DMS 273 treated with DMSO at 0.1 percent for 48 hours (cell line): ENCODE results near the gene JAGN1.
"Not testable (repeated sequence)": the region's sequence is repeated elsewhere in the genome, so short reads cannot be mapped to it uniquely, and the experiment has no call there.

ENCODE experiments used
- DNase-seq: peaks from one replicate; lab custom pipeline; 2025; lab: John Stamatoyannopoulos, UW

JAGN1 gene

GRCh38 chr3:9867106-9867505 is 23.3 kb upstream of the JAGN1 start:
- DNase-seq = no peak

DNA sequence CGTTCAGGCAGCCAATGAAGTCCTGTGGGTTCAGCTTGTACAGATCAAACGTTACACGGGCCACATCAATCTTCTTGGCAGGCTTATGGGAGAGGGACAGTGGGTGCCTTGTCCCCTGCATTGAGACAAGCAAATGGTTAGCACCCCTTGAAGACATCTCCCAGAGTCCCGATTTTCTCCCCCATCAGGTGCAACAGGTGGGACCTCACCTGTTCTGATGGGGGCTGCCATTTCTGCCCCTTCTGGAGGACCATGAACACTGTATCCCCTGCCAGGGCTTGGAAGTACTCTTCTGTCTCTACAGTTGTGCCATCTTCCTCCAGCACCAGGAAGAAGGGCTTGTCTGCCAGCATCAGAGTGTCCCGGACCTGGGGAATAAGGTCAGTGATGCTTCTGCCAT is 20.5 kb upstream of the JAGN1 start:
- DNase-seq = no peak

- DNase-seq = no peak
These were observed 19.4 kb upstream of the JAGN1 start for GRCh38 chr3:9870978-9871377.

GRCh38 chr3:9872067-9872466 is 18.3 kb upstream of the JAGN1 start:
- DNase-seq = not testable (repeated sequence)

DNA sequence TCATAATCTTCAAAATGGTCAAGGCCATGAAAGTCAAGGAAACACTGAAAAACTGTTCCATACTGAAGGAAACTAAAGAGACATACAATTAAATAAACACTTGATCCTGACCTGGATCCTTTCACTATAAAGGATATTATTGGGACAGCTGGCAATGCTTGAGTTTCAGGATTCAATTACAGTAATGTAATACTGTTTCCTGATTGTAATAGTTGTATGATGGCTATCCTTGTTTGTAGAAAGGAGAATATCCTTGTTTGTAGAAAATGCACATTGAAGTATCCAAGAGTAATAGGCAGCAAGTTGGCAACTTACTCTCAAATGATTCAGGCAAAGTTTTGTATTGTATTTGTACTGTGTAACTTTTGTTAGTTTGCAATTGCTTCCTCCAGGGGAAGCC is 15.0 kb upstream of the JAGN1 start:
- peak; percentile 13 for DNase-seq

DNA sequence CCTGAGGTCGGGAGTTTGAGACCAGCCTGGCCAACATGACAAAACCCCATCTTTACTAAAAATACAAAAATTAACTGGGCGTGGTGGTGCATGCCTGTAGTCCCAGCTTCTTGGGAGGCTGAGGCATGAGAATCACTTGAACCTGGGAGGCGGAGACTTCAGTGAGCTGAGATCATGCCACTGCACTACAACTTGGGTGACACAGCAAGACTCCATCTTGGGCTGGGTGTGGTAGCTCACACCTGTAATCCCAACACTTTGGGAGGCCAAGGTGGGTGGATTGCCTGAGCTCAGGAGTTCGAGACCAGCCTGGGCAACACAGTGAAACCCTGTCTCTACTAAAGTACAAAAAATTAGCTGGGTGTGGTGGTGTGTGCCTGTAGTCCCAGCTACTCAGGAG is 14.2 kb upstream of the JAGN1 start:
- not testable (repeated sequence) for DNase-seq

DNA sequence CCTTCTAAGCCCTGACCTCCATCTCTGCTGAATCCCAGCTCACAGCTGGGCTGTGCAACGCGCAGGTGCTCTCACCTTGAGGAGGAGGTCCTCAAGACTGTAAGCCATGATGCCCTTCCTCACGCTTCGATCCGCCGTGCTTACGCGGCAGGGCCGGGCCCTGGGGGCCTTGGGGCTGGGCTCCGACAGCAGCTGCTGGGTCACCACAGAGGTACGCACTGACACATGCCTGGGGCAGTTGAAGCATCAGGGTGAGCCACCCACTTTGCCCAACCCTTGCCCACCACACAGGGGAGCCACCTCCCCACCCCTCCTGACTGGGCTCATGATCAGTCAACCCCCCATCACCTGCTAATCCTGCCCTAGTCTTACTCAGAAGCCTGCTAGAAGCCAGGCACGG is 13.4 kb upstream of the JAGN1 start:
- no peak for DNase-seq

GRCh38 chr3:9878700-9879099 is 11.7 kb upstream of the JAGN1 start:
- no peak for DNase-seq

GRCh38 chr3:9879830-9880549 is 10.4 kb upstream of the JAGN1 start, which contains the start of gene CIDEC:
Gene CIDEC, minus strand, starts transcription at chr3:9880253. Its CDS starts 1,767 bp downstream, at chr3:9878486.
- DNase-seq = no peak

GRCh38 chr3:9881441-9881840 is 9.0 kb upstream of the JAGN1 start:
- DNase-seq = no peak

DNA sequence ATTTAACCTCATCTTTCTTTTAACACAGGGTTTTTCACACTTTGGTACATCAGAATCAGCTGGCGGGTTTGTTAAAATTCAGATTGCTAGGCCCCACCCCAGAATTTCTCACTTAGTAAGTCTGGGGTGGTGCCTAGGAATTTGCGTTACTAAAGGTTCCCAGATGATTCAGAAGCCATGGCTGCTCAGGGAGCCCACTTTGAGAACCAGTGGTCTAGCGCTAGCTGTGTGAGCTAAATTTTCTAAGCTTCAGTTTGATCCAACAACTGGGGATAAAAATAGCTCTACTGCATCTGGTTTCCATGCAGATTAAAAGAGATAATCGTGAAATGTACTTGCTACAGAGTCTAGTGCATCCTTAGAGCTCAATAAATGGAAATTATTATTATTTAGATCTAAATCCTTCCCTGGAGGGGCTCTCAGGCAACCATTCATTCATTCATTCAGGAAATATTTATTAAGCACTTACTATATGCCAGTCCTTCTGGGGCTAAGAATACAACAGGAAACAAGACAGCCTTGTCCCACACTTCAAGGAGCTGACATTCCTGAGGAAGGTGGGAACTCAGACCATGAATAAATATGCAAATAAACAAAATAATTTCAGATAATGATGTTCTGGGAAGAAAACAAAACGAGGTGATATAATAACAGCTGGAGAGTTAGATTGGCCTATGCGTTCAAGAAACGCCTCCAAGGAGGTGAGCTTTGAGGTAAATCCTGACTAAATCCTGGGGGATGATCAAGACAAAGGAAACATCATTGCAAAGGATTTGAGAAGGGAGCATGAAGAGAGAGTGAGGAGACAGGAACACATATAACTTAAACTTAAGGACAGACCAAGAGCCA is 6.5 kb upstream of the JAGN1 start:
- no peak for DNase-seq

DNA sequence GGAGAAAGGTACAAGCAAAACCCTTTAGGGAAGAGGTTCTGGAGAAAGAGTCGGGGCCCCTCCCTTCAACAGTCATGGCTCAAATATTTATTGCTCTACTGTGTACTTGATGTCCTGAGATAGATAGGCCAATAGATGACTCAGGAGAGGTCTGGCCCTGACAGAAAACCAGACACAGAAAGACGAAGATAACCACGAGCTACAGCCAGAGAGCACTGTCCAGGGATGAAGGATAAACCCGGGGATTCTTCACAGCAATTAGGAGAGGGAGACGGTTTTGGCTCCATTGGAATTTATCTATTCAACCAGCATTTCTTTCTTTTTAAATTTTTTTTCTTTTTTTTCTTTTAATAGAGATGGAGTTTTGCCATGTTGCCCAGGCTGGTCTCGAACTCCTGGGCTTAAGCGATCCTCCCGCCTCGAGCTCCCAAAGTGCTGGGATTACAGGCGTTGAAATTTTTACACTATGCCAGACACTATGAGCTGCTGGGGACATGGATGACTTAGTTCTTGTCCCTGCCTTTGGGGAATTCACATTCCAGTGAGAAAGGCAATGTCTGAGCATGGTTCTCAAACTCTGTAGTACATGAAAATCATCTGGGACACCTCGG is 5.8 kb upstream of the JAGN1 start:
- no peak for DNase-seq

DNA sequence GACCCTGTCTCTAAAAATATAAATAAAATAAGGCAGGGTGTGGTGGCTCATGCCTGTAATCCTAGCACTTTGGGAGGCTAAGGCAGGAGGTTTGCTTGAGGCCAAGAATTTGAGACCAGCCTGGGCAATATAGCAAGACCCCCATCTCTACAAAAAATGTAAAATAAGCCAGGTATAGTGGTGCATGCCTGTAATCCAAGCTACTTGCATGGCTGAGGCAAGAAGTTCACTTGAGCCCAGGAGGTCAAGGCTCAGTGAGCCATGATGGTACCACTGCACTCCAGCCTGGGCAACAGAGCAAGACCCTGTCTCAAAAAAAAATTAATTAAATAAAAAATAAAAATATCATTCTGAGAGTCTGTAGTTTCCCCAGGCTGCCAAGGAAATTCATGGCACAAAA is 4.1 kb upstream of the JAGN1 start:
- DNase-seq = no peak

DNA sequence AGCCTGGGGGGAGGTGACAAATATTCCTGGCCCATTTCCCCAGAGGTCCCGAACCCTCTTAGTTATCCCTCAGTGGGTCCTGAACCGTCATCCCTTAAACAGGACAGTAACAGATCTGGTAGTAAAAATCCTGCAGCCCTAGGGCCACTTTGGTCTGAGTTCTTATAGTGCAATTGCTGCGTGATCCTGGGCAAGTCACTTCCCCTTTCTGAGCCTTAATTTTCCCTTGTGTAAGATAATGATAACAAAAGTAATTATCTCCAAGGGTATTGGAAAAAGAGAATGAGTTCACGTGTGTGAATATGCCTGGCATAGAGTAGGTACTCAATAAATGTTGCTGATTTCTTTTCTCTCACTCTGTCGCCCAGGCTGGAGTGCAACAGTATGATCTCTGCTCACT is 2.9 kb upstream of the JAGN1 start:
- no peak for DNase-seq

DNA sequence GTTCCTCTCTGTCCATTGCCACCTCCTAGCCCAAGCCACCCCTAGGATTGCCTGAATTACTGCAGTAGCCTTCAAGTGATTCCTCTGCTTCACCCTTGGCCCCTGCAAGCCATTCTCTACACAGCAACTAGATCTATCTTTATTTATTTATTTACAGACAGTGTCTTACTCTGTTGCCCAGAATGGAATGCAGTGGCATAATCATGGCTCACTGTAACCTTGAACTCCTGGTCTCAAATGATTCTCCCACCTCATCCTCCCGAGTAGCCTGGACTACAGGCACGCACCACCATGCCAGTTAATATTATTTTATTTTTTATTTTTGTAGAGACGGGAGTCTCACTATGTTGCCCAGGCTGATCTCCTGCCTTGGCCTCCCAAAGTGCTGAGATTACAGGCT is 1.9 kb upstream of the JAGN1 start:
- no peak for DNase-seq

DNA sequence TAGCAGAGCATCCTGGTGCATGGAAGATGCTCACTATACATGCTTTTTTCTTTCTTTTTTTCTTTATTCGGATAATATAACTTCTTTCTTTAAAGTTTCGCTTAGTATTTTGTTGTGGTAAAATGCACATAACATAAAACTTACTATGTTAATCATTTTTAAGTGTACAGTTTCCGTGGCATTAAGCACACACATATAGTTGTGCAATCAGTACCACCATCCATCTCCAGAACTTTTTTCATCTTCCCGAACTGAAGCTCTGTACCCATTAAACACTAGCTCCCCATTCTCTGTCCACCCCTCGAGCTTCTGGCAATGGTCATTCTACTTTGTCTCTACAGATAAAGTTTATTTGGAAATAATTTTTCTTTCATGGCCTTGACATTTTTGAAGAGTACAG is 1.0 kb upstream of the JAGN1 start:
- no peak for DNase-seq

GRCh38 chr3:9891072-9891622 is 737 bp downstream of the JAGN1 start:
- no peak for DNase-seq

GRCh38 chr3:9893739-9894138 is 3.3 kb downstream of the JAGN1 start:
- no peak for DNase-seq

GRCh38 chr3:9895715-9896114 is 5.3 kb downstream of the JAGN1 start:
- DNase-seq = not testable (repeated sequence)

DNA sequence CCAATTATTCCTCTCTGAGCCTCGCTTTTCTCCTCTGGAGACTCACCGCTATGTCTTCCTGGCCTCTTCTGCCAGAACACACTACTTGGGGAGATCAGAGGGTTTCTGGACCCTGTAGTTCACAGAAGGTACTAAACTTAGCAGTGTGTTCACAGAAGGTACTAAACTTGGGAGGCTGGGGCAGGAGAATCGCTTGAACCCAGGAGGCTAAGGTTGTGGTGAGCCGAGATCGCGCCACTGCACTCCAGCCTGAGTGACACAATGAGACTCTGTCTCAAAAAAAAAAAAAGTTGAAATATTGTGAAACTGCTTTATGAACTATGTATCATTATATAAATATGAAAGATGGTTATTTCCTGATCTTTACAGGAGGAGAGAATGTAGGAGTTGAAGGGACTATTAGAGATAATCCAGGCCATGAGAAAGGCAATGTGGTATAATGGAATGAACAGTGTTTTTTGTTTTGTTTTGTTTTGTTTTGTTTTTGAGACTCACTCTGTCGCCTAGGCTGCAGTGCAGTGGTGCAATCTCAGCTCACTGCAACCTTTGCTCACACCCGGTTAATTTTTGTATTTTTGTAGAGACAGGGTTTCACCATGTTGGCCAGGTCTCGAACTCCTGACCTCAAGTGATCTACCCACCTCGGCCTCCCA is 6.5 kb downstream of the JAGN1 start:
- not testable (repeated sequence) for DNase-seq

DNA sequence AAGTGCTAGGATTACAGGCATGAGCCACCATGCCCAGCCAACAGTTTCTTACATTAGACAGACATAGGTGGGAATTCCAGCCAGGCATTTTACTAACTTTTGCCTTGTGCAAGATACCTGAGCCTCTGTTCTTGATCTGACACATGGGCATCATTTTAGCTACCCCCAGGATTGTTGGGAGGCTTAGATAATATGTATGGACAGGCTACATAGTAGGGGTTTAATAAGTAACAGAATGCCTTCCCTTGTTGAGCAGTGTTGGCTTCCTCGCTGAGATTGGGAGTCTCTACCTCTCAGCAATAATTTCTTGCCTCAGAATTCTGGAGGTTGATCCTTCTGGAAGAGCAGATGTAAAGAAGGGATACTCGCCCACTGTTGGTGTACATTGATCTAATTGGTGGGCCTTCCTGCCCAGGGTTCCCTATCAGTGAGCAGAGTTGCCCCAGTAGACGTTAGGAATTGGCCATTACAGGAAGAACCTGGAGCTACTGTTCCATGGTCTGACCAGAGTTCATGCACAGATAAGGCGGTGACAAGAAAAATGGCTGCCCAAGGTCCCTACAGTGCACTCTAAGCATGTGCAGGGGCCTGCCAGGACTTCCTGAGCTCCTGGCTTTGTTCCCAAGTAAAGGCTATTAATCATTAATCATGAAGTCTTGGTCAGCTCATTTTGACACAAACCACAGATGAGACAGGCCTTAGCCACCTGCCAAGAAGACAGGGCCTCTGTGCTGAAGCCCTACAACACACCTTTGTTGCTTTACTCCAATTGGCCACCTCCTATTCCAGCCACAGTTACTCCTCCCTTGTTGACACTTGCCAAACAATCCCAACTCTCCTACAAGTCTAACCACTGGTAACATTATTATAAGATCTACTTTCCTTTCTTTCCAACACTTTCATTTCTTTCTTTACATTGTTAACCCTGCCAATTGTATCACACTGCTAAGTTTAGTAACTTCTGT is 7.3 kb downstream of the JAGN1 start:
- DNase-seq = no peak
